ENCODE results near the gene SLC30A3. TPM values are rescaled to one million over a fixed set of nuclear protein-coding genes. Genes with fewer than 3 reads are reported as not detected.

SLC30A3 gene
- total RNA-seq, 4 donors from 2014 or later: not detected

DNA sequence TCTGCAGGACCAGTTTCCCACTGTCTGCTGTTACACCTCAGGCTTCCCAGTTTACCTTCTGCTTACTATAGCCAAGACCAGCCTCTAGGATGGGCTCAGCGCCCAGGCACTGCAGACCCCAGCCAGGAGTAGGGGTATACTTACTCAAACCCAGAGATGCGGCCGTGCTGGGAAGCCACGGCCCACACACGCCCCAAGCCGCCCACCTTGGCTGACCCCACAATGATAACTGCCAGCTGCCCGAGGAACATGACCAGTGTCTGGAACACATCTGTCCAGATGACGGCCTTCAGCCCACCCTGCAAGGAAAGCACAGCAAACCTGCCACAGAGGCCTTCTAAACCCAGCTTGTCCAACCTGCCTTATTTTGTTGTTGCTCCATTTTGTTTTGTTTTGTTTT is 57.6 kb downstream of the SLC30A3 start:
- TF ChIP-seq, protein P1, sequence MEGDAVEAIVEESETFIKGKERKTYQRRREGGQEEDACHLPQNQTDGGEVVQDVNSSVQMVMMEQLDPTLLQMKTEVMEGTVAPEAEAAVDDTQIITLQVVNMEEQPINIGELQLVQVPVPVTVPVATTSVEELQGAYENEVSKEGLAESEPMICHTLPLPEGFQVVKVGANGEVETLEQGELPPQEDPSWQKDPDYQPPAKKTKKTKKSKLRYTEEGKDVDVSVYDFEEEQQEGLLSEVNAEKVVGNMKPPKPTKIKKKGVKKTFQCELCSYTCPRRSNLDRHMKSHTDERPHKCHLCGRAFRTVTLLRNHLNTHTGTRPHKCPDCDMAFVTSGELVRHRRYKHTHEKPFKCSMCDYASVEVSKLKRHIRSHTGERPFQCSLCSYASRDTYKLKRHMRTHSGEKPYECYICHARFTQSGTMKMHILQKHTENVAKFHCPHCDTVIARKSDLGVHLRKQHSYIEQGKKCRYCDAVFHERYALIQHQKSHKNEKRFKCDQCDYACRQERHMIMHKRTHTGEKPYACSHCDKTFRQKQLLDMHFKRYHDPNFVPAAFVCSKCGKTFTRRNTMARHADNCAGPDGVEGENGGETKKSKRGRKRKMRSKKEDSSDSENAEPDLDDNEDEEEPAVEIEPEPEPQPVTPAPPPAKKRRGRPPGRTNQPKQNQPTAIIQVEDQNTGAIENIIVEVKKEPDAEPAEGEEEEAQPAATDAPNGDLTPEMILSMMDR (IDR thresholded peaks at IDR 0.05; ENCODE audit: low read depth): no peak

DNA sequence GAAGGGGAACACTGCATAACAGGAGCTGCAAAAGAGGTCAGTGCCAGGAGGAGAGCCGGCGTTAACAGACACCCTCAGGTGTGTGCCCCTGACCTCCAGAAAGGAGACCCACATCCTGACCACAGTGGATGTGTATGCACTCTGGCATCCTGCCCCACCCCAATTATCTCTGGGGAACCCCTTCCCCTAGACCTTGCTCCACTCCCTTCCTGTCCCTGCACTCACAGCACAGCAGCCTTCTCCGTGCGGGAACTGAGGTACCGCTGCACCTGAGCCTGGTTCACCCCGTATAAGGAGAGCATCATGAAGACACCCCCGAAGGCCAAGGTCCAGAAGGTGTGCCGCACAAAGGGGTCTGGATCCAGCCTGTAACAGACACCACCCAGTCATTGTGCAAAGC is 58.3 kb downstream of the SLC30A3 start:
- TF ChIP-seq, protein P1 (IDR thresholded peaks at IDR 0.05; ENCODE audit: low read depth): no peak

DNA sequence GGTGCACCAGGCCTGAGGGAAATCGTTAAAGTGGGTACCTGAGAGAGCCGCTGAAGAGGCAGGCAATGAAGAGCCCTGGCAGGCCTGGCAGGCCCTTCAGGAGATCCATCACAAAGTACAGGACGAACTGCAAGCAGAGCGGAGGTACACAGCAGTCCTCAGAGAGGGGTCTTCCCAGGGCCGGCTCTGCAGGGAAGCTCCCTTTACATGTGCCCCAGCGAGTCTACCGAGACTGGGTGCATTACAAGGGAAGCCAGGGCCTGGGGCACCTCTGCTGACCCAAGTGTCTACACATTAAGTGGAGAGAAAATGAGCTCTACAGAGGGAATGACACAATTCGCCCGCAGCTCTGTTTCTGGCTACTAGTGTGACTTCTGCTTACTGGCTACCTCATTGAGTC is 59.1 kb downstream of the SLC30A3 start:
- TF ChIP-seq, protein P1 (IDR thresholded peaks at IDR 0.05; ENCODE audit: low read depth): no peak

Other genes with a start within 250 kb of the SLC30A3 start
- gene TMEM214, start 230.1 kb downstream of the SLC30A3 start, total RNA-seq: 10 to 100 TPM; 35.5 to 95.4 (median 49.0) TPM
- 10 to 100 TPM in 1 of 4 donors, 1 to 10 TPM in 3; 5.7 to 11.3 (median 9.1) TPM for gene AGBL5, start 211.4 kb downstream of the SLC30A3 start, total RNA-seq
- gene OST4, start 191.4 kb downstream of the SLC30A3 start, total RNA-seq: 100 to 1,000 TPM; 207 to 425 (median 263) TPM
- gene EMILIN1, start 184.4 kb downstream of the SLC30A3 start, total RNA-seq: 10 to 100 TPM; 21.0 to 51.6 (median 33.5) TPM
- gene KHK, start 176.3 kb downstream of the SLC30A3 start, total RNA-seq: 1 to 10 TPM; 1.1 to 2.9 (median 1.4) TPM
- 1 to 10 TPM; 4.0 to 8.5 (median 6.2) TPM for gene CGREF1, start 143.9 kb downstream of the SLC30A3 start, total RNA-seq
- 1 to 10 TPM in 1 of 4 donors, under 1 TPM in 1, not detected in 2; 0.75 to 1.5 TPM for gene ABHD1, start 139.2 kb downstream of the SLC30A3 start, total RNA-seq
- gene PREB, start 128.4 kb downstream of the SLC30A3 start, total RNA-seq: 10 to 100 TPM; 43.5 to 63.3 (median 52.4) TPM
- not detected for gene PRR30, start 123.6 kb downstream of the SLC30A3 start, total RNA-seq
- gene TCF23, start 114.0 kb downstream of the SLC30A3 start, total RNA-seq: under 1 TPM in 1 of 4 donors, not detected in 3; under 0.01 TPM
- gene ATRAID, start 51.0 kb downstream of the SLC30A3 start, total RNA-seq: 100 to 1,000 TPM; 169 to 677 (median 199) TPM
- 10 to 100 TPM; 17.2 to 97.8 (median 39.4) TPM for gene SLC5A6, start 50.8 kb downstream of the SLC30A3 start, total RNA-seq
- gene CAD, start 45.7 kb downstream of the SLC30A3 start, total RNA-seq: 10 to 100 TPM; 10.2 to 17.3 (median 13.9) TPM
- under 1 TPM in 1 of 4 donors, not detected in 3; 0.88 TPM for gene DNAJC5G, start 12.4 kb upstream of the SLC30A3 start, total RNA-seq
- gene TRIM54, start 19.4 kb upstream of the SLC30A3 start, total RNA-seq: under 1 TPM in 1 of 4 donors, not detected in 3; 0.66 TPM
- 1 to 10 TPM in 3 of 4 donors, not detected in 1; 1.7 to 3.4 (median 2.9) TPM for gene UCN, start 45.4 kb upstream of the SLC30A3 start, total RNA-seq
- 10 to 100 TPM; 56.8 to 88.7 (median 77.1) TPM for gene MPV17, start 60.0 kb upstream of the SLC30A3 start, total RNA-seq
- 10 to 100 TPM; 28.0 to 43.0 (median 34.0) TPM for gene GTF3C2, start 93.7 kb upstream of the SLC30A3 start, total RNA-seq
- gene EIF2B4, start 107.3 kb upstream of the SLC30A3 start, total RNA-seq: 10 to 100 TPM; 36.4 to 44.2 (median 42.2) TPM
- 100 to 1,000 TPM in 2 of 4 donors, 10 to 100 TPM in 2; 71.6 to 115 (median 102) TPM for gene SNX17, start 107.6 kb upstream of the SLC30A3 start, total RNA-seq
- gene ZNF513, start 117.7 kb upstream of the SLC30A3 start, total RNA-seq: 10 to 100 TPM in 1 of 4 donors, 1 to 10 TPM in 3; 4.9 to 12.8 (median 8.2) TPM
- gene PPM1G, start 146.5 kb upstream of the SLC30A3 start, total RNA-seq: 10 to 100 TPM; 28.2 to 51.1 (median 41.4) TPM
- 10 to 100 TPM; 47.4 to 73.3 (median 64.2) TPM for gene NRBP1, start 165.6 kb upstream of the SLC30A3 start, total RNA-seq
- gene KRTCAP3, start 179.3 kb upstream of the SLC30A3 start, total RNA-seq: 1 to 10 TPM in 2 of 4 donors, under 1 TPM in 1, not detected in 1; 0.66 to 2.0 (median 1.1) TPM
- gene IFT172, start 226.7 kb upstream of the SLC30A3 start, total RNA-seq: 10 to 100 TPM; 21.8 to 33.5 (median 25.5) TPM
- 10 to 100 TPM; 39.6 to 65.4 (median 50.9) TPM for gene FNDC4, start 232.2 kb upstream of the SLC30A3 start, total RNA-seq
- 1 to 10 TPM in 3 of 4 donors, not detected in 1; 1.4 to 2.1 (median 1.5) TPM for gene GCKR, start 233.8 kb upstream of the SLC30A3 start, total RNA-seq